HG03108 (cell line): ENCODE data around the gene BID.

Experiments used
- ATAC-seq: cut with Tn5 transposase; IDR thresholded peaks from one replicate; pipeline ENCODE4 v1.9.1; 2021; ENCODE audit warnings: moderate library complexity; ENCODE audit not compliant: unreplicated experiment

Gene BID

DNA sequence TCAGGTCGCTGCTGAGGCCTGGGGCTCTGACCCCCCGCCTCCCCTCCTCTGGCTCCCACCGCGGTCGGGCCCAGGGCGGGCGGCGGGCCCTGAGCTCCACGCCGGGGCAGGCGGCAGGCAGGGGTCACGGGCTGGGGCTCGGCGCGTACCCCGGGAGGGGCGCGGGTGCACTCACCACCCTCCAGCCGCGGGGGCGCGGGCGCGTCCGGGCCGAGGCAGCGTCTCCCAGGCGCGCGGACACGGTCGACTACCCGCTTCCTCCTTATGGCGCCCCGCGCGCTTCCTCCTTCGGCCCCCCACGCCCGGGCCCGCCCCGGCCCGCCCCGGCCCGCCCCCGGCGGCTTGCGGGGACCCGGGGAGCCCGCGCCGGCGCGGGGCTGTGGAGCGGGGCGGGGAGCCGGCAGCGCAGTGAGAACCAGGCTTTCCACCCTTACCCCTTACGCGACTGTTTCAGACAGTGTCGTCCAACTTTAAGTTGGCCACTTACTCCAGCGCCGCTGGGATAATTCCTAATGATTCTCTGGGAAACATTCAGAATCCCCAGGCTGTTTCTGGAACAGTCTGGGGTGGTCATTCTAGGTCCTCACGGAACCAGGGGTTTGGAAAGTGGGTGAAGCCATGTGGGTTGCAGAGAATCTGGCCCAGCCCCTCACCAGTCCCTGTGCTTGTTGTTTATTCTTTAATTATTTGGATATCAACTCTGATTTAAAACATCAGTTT, at the start of gene BID:
Gene BID, minus strand, starts transcription at position 264 of the 720 bp plus-strand sequence. CDS start 24,353 bp downstream, outside the sequence.
- no peak for ATAC-seq

DNA sequence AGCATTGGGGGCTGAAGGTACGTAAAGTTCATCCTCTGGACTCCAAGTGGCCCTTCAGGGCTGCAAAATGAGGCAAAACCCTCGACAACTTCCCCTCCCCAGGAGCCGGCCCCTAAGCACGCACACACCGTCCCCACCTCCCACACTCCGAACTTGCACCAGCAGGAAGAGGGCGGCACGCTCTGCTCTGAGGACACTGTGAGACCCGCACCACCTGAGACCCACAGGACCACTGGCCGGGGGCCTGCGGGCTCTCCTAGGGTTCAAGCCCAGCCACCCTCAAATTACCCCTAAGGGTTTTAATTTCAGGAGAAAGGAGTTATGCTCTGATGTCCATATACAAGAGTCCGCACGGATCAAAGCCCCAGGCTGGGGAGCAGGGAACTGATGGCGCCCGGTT, 49.7 kb upstream of the BID start:
- no peak for ATAC-seq

DNA sequence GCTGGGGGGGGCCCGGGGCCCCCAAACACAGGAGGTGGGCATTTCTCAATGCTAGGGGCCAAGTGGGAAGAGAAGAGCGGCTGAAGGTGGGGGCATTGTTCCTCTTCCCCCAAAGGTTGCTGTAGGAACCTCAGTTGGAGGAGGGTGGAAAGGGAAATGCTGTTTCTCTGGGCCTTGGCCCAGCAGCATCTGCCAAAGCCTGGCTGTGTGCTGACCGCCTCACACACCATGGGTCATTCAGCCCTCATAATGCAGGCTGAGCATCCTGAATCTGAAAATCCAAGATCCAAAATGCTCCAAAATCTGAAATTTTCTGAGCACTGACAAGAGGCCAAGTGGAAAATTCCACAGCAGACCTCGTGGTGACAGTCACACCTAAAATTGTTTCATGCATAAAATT, 49.0 kb upstream of the BID start:
- ATAC-seq = no peak

DNA sequence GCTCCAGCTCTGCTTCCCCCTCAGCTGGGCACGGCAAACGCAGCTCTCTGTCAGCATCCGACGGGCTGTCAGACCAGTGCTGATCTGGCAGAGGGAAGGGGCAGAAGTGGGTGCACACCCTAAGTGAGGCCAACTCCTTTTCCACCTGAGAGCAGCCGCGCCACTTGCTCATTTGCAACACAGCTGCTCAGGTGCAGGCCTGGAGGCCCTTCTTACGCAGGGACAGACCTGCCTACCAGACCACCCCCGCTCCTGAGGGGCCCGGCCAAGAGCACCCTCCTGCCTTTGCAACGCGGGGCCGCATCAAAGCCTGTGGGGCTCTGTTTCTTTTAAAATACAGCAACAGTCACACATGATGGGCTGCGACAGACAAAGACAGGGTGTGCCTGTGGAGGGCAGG, 47.8 kb upstream of the BID start:
- no peak for ATAC-seq

DNA sequence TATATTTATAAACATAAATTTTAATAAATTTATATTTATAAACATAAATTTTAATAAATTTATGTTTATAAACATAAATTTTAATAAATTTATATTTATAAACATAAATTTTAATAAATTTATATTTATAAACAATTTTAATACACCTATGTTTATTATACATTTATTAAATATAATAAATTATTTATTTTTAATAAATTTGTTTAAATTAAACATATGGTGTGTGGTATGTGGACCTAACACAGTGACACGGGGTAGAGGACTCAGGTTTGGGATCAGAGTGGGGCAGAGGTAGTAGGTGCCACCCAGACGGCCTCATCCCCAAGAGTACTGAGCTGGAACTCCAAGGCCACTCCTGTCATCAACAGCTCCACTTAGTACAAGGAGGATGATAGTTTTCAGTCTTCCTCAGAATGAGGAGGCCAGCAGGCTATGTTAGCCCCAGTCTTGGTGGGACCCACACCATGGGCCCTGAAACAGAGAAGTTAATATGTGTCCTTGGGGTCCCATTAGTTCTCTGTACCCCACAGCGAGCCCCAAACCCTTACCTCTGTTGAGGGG, 46.7 kb upstream of the BID start:
- ATAC-seq = no peak

DNA sequence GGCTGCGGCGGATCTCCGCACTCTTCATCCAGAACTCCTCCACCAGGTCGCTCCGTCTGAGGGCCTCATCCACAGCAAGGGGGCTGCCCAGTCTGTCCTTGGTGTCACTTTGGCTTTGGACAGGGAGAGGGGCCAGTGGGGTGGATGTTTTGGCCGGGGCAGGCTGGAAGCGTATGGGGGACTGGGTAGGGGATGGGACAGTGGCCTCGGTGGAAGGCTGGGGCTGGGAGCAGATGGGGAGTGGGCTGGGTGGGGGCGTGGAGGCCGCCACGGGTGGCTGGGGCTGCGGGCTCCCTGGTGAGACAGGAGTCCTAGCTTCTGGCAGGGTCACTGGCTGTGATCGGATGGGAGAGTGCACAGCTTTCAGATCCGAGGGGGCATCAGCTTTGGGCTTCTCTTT, 44.4 kb upstream of the BID start:
- no peak for ATAC-seq

DNA sequence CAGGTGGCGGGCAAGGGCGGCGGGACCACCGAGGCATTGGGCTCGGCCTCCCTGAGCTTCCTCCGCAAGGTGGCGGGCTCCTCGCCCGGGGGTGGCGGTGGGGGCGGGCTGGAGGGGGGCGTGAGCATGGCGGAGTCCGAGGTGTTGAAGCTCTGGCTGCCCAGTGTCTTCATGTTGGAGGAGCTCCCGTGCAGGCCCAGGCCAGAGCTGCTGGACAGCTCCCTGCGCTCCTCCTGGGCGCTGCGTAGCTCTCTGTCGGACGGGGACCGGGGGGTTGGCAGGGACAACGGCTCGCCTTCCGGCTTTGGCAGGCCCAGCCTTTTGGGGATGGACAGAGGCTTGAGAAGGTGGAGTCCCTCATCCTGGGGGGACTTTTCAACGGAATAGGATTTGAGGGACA, 43.9 kb upstream of the BID start:
- no peak for ATAC-seq

DNA sequence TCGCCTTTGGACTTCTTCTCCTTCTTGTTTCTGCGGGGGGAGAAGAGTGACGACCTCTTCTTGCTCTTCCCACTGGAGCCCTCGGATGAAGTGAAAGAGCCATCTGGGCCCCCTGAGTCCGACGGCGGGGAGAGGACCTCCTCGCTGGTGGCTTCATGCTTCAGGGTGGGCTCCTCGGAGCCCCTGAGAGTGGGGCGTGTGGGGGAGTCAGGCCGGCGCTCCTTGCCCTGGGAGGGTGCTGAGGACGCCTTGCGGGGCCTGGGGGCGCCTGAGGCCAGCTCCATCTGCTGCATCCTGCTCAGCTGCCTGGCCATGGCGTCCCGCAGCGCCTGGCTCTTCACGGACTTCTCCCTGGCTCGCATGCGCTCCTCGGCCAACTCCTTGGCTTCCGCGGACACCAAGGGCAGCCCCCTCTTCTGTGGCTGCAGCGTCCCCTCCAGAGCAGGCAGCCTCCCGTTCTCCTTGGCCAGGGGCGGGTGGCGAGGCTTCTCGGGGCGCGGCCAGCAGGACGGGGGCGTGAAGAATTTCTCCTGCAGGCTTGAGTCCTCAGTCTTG, 43.3 kb upstream of the BID start:
- ATAC-seq = no peak

DNA sequence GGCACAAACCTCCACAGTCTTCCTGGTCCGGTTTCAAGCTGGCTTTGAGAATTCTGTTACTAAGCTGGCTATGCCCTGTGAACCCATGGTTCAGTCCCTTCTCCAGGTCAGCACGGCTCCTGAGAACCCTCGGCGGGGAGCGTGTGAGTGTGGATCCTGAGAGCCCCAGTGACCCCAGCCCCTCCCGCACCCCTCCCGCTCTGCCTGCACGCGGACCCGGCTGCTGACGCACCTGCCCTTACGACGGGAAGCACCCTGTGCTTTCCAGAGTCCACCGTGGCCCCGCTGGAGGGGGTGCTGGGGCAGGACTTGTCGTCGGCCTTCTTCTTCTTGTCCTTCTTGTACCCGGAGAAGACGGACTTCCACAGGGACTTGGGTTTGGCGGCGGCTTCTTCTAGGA, 42.8 kb upstream of the BID start:
- ATAC-seq = no peak

DNA sequence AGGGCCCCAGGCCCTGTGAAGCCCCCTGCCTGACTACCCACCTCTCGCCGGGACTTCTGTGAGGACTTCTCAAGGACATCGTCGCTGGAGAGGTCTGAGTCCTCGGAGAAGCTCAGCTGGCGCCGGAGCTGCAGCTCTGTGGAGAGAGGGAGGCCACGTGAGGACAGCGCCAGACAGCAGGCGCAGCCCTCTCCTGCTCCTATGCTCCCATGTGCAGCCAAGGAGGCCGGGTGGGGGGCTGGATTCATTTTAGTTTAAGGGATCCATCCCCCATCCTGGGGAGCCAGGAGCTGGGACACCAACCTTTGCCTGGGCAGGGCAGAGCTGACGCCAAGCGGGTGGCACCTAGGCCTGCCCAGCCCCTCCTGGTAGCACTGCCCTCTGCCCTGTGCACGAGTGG, 42.4 kb upstream of the BID start:
- no peak for ATAC-seq

DNA sequence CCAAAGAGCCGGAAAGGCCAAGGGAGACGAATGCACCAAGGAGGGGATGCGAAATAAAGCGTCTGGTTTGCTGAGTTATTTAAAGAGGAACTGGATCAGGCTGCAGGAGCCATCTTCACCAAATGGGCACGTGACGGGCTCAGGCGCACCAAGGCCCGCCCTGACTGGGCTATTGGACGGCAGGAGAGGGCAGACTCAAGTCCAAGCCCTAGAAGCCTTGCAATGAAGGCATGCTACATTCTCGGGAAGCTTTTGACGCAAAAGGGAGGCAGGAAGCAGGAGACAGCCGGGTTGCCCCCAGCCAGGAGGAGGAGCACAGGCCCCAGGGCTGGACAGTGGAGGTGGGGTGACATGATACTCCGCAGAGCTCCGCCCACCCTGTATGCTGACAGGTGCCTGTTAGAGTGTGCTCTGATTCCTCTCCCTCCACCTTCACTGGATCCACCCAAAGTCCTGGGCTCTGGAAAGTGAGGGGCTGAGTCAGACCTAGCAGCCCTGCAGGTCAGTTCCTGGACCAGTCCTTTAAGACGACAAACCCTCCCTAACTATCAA, 41.5 kb upstream of the BID start:
- ATAC-seq = no peak

DNA sequence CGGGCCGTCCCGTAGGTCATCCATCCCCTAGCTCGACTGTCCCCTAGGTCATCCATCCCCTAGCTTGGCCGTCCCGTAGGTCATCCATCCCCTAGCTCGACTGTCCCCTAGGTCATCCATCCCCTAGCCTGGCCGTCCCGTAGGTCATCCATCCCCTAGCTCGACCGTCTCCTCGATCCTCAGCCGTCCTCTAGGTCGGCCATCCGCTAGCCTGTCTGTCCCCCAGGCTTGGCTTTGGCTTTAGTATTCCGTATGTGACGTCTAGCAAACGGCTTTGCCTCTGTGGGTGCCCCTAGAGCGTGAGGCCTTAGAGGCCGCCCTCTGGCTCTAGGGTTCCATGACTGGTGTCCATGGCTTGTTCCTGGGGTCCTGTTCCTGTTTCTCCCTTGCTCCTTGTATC, 40.6 kb upstream of the BID start:
- ATAC-seq = no peak

DNA sequence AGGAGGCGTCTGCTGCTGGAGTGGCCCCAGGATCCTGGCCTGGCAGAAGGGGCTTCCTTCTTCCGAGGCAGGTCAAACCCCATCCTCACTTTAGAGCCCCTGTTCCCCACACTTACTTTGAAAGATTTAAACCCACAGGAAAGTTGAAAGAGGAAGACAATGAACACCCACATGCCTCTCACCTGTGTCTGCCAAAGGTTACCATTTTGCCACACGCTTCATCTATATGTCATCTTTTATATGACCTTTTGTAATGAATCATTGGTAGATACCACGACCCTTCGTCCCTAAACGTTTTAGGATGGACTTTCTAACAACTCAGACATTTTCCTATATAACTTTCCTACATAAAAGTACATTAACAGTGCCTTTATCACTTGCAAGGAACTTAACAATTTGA, 39.8 kb upstream of the BID start:
- no peak for ATAC-seq

DNA sequence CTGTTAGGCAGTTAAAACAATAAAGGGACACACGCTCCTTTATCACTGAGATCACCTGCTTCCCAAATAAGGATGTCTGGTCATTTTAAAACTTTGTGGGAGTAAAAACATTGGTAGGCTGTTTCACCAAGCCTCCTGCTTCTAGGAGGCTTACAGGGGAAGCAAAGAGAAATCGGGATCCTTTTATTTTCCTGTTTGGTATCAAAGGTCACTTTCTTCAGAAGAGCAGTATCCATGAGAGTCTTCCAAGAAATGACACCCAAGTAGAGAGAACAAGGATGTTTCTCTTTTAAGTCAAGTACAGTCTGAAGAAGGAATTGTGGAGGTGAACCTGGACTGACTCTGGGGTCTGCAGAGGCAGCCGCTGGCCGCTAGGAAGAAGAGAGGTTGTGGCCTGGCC, 36.9 kb upstream of the BID start:
- no peak for ATAC-seq

DNA sequence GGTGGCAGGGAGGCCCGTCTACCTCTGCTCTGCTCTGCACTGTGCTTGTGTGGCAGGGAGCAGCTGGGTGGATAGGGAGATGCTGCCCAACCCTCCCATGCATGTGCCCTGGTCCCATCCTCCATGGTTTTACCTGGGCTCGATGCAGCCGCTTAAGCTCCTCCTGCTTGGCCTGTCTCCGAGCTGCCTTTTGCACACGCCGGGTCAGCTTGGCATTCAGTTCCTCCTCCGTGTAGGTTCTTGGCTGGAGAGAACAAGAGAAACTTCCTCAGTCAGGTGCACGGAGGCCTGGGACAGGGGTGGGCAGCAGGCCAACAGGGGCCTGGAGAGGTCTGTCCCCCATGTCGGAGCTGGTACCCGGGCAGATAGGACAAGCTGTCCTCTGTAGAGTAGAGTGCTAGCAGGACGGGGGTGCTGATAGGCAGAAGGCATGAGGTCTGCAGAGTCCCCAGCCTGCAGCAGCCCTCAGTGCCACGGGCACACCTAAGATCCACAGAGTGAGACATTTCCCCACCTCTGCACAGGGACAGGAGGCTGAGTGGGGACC, 36.4 kb upstream of the BID start:
- no peak for ATAC-seq

DNA sequence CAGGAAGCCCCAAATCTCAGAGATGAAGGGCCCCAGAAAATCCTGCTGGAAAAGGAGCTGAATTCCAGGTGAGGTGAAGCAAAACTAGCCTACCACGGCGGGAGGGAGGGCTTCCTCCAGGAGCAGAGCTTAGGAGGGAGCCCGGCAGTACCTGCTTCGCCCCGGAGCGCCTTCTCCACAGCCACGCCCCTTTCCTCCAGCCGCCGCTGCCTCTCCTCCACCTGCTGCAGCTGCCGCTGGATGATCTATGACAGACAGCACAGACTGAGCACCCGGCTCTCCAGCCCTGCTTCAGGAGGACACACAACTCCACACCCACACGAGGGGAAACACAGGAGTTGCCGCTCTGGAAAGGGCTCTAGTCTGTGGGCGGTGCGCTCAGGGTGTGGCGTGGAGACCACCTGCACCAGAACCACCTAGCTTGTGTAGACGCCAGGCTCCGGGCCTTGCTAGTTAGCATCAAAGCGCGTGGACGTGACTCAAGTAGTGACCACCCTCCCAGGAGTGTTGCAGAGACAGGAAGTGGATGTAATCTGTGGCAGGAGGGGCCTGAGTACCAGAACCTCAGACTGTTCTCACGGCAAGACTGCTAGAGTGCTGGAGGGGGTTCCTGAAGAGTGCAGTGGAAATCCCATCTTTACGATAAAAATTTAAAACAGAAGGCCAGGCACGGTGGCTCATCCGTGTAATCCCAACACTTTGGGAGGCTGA, 34.6 kb upstream of the BID start:
- ATAC-seq = no peak

DNA sequence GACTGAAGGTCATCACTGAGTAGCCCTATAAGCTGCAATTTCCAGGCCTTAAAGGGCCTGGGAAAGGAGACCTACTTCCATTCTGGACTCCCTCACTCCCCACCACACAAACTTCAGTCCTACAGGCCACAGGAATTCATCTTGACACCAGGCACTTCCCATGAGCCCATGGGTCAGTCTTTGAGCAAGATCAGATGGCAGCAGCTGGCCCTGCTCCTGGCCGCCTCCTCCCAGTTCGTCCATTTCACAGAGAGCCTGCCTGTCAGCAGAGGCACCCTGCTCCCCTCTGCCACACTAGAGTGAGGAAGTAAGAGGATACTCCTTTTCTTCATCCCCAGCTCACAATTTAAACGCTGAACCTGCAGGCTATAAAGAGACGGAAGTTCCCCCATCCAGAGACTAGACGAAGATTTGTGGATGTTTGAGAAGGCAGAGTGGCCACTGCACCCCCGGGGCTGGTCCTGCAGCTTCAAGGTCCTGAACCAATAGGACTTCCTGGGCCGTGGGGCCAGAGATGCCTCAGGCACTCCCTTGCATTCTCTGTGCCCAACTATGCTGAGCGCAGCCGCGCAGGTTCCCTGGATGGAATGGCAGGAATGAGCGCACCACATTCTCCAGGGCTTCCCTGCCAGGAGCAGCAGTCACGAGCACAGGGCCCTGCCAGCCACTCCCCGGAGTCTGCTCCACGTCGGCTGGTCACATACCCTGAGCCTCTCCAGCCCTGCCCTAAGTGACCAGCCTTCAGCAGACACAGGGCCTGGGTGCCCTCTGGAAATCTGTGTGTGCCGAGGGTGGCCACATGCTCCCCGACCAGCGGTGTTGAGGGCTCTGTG, 33.5 kb upstream of the BID start:
- no peak for ATAC-seq

DNA sequence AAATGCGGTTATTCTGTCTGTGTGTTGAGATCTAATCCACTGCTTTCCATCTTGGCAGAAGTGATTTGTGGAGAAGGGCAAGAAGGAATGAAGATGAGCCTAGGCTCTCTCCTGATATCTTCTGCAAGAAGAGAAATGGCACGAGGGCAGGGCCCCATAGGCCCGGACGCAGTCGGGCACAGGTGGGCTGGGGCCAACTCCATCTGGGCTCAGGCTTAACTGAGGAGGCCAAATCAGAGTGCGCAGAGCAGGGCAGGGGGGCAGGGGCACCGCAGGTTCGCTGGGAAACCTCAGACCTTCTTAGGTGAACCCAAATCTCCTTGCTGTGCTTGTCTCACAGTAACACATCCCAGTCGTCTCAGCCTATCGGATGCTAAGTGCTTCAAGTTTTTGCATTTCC, 32.8 kb upstream of the BID start:
- ATAC-seq = no peak

DNA sequence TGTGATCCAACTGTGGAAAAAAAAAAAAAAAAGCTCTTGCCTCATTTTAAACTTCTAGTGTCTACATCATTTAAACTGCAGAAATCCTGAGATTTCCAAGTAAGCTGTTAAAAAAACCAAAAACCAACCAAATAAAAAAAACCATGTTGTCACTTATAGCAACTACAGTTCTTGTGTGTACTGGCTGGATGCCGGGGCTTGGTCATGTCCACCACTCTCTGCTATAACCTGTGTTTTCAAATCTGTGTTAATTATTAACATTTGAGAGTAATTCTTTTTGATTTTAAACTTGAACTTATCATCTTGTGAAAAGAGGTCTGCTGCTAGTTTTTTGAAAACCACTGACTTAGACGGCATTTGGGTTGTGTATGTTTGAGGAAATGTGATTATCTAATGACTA, 32.2 kb upstream of the BID start:
- ATAC-seq = no peak

DNA sequence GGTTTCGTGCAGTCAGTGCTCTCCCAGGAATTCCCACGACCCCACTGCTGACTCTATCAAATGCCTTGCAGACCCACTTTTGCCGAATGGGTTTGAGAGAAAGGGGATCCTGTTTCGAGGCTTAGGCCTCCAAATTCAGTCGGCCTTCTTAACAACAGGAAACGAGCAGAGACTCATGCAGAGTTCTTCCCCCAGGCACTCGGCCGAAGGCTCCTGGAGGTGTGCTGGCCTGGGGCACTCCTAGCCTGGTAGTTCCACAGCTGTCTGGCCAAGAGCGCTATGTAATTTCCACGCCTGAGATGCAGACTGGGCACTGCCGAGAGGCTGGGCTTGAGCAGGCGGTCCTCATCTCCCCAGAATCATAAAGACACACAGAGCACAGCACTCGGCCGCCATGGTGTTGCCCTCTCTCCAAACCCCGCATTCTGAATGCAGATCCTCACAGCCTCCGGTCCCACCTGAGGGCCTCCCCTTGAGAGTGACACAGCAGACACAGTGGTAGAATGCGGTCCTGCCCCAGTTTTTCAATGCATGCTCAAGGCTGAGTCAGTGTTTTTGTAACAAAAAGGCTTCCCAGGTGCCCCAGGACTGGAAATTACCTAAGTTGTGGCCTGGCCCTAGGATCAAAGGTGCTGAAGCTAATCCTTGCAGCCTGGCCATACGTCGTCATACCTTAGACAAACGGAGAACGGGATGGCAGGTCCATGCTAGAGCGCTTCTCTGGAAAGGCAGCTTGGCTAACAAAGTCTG, 30.2 kb upstream of the BID start:
- ATAC-seq = no peak
